ENCODE data around the gene SAT1.
"Not testable (repeated sequence)": the region's sequence is repeated elsewhere in the genome, so short reads cannot be mapped to it uniquely, and the experiment has no call there.

The SAT1 gene

DNA sequence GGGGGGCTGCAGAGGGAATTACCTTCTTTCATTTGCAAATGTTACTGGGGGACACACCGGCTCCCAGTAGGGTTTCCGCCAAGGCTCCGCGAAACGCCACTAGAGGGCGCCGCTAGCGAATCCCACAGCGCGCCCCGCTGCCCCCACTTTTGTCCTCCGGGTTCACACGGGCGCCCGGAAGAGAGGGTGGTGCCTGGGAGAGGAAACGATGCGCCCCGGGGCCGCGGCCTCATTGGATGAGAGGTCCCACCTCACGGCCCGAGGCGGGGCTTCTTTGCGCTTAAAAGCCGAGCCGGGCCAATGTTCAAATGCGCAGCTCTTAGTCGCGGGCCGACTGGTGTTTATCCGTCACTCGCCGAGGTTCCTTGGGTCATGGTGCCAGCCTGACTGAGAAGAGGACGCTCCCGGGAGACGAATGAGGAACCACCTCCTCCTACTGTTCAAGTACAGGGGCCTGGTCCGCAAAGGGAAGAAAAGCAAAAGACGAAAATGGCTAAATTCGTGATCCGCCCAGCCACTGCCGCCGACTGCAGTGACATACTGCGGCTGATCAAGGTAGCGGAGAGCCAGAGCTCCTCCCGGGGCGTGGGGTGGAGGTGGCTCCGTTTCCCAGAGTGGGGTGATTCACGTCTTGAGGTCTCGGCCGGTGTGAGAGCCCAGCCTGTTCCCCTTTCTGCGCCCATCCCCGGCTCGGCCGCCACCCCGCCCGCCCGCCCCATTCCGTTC, at the start of gene SAT1:
Gene SAT1 (plus strand): TSS at position 311 of the 726 bp plus-strand sequence. CDS start 179 bp downstream, at position 490.
- Histone ChIP-seq H3K36me3 (ENCODE audit: control insufficient read depth, insufficient read depth, low read length) (no peaks in the 10 kb centered on the region), H3K4me3 (replicated peaks; ENCODE audit: low read depth, low read length) (peak within 1 kb of the TSS; percentile 71), H3K27me3 (replicated peaks; ENCODE audit: control insufficient read depth, insufficient read depth, low read length) (no peaks in the 10 kb centered on the region)
- TF ChIP-seq, protein P1, sequence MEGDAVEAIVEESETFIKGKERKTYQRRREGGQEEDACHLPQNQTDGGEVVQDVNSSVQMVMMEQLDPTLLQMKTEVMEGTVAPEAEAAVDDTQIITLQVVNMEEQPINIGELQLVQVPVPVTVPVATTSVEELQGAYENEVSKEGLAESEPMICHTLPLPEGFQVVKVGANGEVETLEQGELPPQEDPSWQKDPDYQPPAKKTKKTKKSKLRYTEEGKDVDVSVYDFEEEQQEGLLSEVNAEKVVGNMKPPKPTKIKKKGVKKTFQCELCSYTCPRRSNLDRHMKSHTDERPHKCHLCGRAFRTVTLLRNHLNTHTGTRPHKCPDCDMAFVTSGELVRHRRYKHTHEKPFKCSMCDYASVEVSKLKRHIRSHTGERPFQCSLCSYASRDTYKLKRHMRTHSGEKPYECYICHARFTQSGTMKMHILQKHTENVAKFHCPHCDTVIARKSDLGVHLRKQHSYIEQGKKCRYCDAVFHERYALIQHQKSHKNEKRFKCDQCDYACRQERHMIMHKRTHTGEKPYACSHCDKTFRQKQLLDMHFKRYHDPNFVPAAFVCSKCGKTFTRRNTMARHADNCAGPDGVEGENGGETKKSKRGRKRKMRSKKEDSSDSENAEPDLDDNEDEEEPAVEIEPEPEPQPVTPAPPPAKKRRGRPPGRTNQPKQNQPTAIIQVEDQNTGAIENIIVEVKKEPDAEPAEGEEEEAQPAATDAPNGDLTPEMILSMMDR (IDR thresholded peaks at IDR 0.05; ENCODE audit: insufficient read depth, low read length, poor library complexity, severe bottlenecking): peak; percentile 81
- DNase-seq (ENCODE audit: extremely low read depth, insufficient read length): peak; percentile 91

GRCh38 chrX:23736030-23736429, 46.9 kb upstream of the SAT1 start:
- TF ChIP-seq, protein P1 (IDR thresholded peaks at IDR 0.05; ENCODE audit: insufficient read depth, low read length, poor library complexity, severe bottlenecking): no peak
- no peaks in the 10 kb centered on the region for H3K27me3 ChIP-seq (replicated peaks; ENCODE audit: control insufficient read depth, insufficient read depth, low read length)
- no peaks in the 10 kb centered on the region for H3K36me3 ChIP-seq (ENCODE audit: control insufficient read depth, insufficient read depth, low read length)
- no peak overlapping the region for H3K4me3 ChIP-seq (replicated peaks; ENCODE audit: low read depth, low read length)
- DNase-seq (ENCODE audit: extremely low read depth, insufficient read length): no peak

DNA sequence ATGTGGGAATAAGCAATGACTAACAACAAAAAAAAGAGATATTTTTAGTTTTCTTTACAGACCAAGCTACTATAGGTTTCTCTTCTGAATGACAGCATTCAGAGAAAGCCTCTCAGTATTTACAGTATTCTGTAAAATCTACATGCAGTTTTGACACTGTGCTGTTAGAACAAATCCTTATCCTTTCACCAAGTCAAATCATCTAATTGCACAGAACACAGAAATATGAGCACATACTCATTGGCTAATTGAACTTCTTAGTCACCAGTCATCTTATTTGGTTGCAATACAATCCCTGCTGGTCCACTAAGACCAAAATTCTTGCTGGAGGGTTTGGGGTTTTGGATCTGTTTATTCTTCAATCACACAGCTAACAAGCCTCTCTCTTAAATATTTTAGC, 45.6 kb upstream of the SAT1 start:
- H3K4me3 ChIP-seq (replicated peaks; ENCODE audit: low read depth, low read length): no peak overlapping the region
- H3K27me3 ChIP-seq (replicated peaks; ENCODE audit: control insufficient read depth, insufficient read depth, low read length): no peaks in the 10 kb centered on the region
- no peak for DNase-seq (ENCODE audit: extremely low read depth, insufficient read length)
- TF ChIP-seq, protein P1 (IDR thresholded peaks at IDR 0.05; ENCODE audit: insufficient read depth, low read length, poor library complexity, severe bottlenecking): no peak
- no peaks in the 10 kb centered on the region for H3K36me3 ChIP-seq (ENCODE audit: control insufficient read depth, insufficient read depth, low read length)

- peak; percentile 34 for DNase-seq (ENCODE audit: extremely low read depth, insufficient read length)
- Histone ChIP-seq H3K27me3 (replicated peaks; ENCODE audit: control insufficient read depth, insufficient read depth, low read length) (no peaks in the 10 kb centered on the region), H3K36me3 (ENCODE audit: control insufficient read depth, insufficient read depth, low read length) (no peaks in the 10 kb centered on the region), H3K4me3 (replicated peaks; ENCODE audit: low read depth, low read length) (peak overlapping the region; percentile 73)
- TF ChIP-seq, protein P1 (IDR thresholded peaks at IDR 0.05; ENCODE audit: insufficient read depth, low read length, poor library complexity, severe bottlenecking): no peak
These were observed 40.7 kb upstream of the SAT1 start for GRCh38 chrX:23742174-23742696.

DNA sequence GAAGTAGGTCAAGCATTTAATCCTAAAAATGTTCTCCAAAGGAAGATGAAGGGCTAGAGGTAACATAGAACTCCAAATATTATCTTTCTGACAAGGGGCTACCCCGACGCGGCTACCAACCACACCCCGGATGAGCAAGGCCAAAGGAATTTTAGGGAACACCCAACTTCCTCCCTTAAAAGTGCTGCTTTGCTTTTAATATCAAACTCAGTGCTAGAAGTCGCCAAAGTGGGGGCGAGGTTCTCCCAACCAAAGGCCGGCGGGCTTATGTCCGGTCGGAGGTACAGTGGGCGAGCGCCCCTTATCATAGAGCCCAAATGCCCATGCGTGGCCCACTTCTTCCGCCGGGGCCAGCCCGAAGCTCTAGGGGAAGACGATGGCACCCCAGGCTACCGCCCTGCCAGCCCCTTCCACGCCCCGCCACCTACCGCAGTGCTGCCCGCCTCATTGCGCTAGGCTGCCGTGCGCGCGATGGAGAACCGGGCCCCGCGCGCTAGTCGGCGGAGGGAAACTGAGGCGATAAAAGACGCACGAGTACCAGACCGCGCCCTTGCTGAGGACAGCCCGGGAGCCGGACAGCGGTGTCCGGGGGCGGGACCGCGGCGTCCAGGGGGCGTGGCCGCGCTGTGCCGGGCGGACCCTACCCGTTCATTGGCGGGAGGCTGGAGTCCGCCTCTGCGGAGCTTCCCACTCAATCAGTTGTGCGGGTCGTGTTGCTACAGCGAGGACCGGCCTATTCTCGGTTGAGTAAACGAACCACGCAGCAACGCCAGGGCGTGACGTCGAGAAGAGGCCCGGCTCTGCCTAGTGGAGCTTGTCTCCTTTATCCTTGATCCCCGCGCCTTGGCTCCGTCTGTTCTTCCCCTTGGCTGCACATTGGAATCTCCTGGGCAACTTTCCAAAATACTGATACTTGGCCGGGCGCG, 40.0 kb upstream of the SAT1 start, which contains the start of gene ACOT9:
Gene ACOT9 (minus strand): TSS at position 580 of the 926 bp plus-strand sequence. CDS start 132 bp downstream, at position 448.
- TF ChIP-seq, protein P1 (IDR thresholded peaks at IDR 0.05; ENCODE audit: insufficient read depth, low read length, poor library complexity, severe bottlenecking): no peak
- Histone ChIP-seq H3K36me3 (ENCODE audit: control insufficient read depth, insufficient read depth, low read length) (no peaks in the 10 kb centered on the region), H3K4me3 (replicated peaks; ENCODE audit: low read depth, low read length) (peak within 1 kb of the TSS; percentile 73), H3K27me3 (replicated peaks; ENCODE audit: control insufficient read depth, insufficient read depth, low read length) (no peaks in the 10 kb centered on the region)
- DNase-seq (ENCODE audit: extremely low read depth, insufficient read length): peak; percentile 87

DNA sequence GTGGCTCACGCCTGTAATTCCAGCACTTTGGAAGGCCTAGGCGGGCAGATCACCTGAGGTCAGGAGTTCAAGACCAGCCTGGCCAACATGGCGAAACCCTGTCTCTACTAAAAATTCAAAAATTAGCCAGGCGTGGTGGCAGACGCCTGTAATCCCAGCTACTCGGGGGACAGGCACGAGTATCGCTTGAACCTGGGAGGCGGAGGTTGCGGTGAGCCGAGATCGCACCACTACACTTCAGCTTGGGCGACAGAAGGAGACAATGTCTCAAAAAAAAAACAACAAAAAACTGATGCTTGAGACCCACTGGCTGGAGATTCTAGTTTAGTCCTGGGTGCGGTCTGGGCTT, 39.4 kb upstream of the SAT1 start:
- H3K27me3 ChIP-seq (replicated peaks; ENCODE audit: control insufficient read depth, insufficient read depth, low read length); DNase-seq (ENCODE audit: extremely low read depth, insufficient read length); H3K36me3 ChIP-seq (ENCODE audit: control insufficient read depth, insufficient read depth, low read length): not testable (repeated sequence)
- peak overlapping the region; percentile 73 for H3K4me3 ChIP-seq (replicated peaks; ENCODE audit: low read depth, low read length)

Measured in GM06990 (cell line).